ENCODE measurements around the gene UBR1.
"Not testable (repeated sequence)": the region's sequence is repeated elsewhere in the genome, so short reads cannot be mapped to it uniquely, and the experiment has no call there.

The UBR1 gene

DNA sequence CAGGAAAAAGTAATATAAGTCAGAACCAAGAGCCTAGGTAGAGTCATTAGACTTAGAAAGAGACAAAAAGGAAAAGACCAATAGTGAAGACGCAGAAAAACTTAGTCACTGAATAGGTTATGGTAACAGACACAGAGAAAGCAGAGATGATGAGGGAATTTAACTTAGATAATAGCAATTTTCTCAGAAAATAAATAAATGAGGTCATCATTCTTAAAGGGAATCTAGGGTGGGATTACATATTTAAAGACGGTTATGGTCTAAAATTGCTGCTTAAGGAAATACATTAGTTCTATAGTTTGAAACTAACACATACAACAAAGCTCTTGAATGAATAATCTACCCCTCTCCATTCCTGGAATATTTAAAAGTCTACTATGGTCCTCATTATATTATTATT, 59.4 kb downstream of the UBR1 start:
- Histone ChIP-seq H3K36me3 (ENCODE audit: insufficient read depth, low read depth, low read length) (peaks cover 70% of the 10 kb centered on the region), H3K27ac (ENCODE audit: low read length) (no peak overlapping the region), H3K9ac (ENCODE audit: low read depth, low read length) (no peak overlapping the region), H3K27me3 (ENCODE audit: insufficient read depth, low read length) (no peaks in the 10 kb centered on the region), H3K4me3 (ENCODE audit: low read length) (no peak overlapping the region), H3K4me1 (ENCODE audit: insufficient read depth, low read length) (no peaks in the 10 kb centered on the region), H3K9me3 (ENCODE audit: insufficient read depth, low read depth, low read length) (no peaks in the 10 kb centered on the region)

DNA sequence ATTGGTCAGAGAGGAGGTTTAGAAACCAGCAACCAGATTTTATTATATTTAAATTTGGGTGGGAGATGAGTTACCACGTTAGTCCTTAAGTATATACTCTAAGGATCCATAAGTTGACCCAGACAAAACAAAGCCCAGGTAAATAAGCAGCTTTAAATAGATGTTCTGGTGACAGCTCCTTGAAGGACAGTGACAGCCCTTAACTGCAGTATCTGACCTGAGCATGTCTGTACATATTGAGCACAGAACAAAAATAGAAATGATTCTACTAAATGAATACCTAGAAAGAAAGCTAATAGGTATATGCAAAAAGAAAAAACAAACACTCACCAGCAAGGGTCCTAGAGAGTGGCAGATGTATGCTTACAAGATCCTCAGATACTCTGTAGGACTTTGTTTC, 63.0 kb downstream of the UBR1 start:
- Histone ChIP-seq H3K36me3 (ENCODE audit: insufficient read depth, low read depth, low read length) (peaks cover 59% of the 10 kb centered on the region), H3K9ac (ENCODE audit: low read depth, low read length) (no peak overlapping the region)

GRCh38 chr15:43041085-43041484, 64.8 kb downstream of the UBR1 start:
- peaks cover 59% of the 10 kb centered on the region for H3K36me3 ChIP-seq (ENCODE audit: insufficient read depth, low read depth, low read length)
- H3K4me3 ChIP-seq (ENCODE audit: low read length); H3K27me3 ChIP-seq (ENCODE audit: insufficient read depth, low read length); H3K9me3 ChIP-seq (ENCODE audit: insufficient read depth, low read depth, low read length); H3K4me1 ChIP-seq (ENCODE audit: insufficient read depth, low read length); H3K9ac ChIP-seq (ENCODE audit: low read depth, low read length); H3K27ac ChIP-seq (ENCODE audit: low read length): not testable (repeated sequence)

More for the DNA sequence above, 63.0 kb downstream of the UBR1 start:
- Histone ChIP-seq H3K27ac (ENCODE audit: low read length) (no peak overlapping the region), H3K27me3 (ENCODE audit: insufficient read depth, low read length) (no peaks in the 10 kb centered on the region), H3K9me3 (ENCODE audit: insufficient read depth, low read depth, low read length) (no peaks in the 10 kb centered on the region), H3K4me1 (ENCODE audit: insufficient read depth, low read length) (no peaks in the 10 kb centered on the region), H3K4me3 (ENCODE audit: low read length) (no peak overlapping the region)

- H3K27ac ChIP-seq (ENCODE audit: low read length); H3K27me3 ChIP-seq (ENCODE audit: insufficient read depth, low read length); H3K4me3 ChIP-seq (ENCODE audit: low read length); H3K9me3 ChIP-seq (ENCODE audit: insufficient read depth, low read depth, low read length); H3K9ac ChIP-seq (ENCODE audit: low read depth, low read length); H3K4me1 ChIP-seq (ENCODE audit: insufficient read depth, low read length): not testable (repeated sequence)
- H3K36me3 ChIP-seq (ENCODE audit: insufficient read depth, low read depth, low read length): peaks cover 49% of the 10 kb centered on the region
These were observed 70.6 kb downstream of the UBR1 start for GRCh38 chr15:43035240-43035639.

DNA sequence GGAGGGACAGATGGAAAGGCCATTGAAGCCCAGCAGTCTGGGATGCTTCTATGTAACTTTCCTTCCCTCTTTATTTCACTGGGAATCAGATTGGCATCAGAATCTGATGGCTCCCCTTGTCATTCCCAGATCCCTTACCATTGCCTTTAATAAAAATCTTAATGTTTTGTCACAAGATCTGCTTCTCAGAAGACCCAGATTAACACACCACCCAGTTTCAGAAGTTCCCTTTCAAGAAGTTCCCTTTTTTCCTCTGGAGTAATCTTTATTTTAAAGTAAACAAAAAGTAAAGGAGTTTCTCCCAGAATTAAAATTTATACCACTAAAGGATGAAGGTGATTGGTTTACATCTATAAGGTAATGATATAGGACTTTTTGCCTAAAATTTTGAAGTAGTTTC, 76.4 kb downstream of the UBR1 start:
- H3K27me3 ChIP-seq (ENCODE audit: insufficient read depth, low read length): no peaks in the 10 kb centered on the region
- H3K9ac ChIP-seq (ENCODE audit: low read depth, low read length): no peak overlapping the region
- no peaks in the 10 kb centered on the region for H3K9me3 ChIP-seq (ENCODE audit: insufficient read depth, low read depth, low read length)
- H3K36me3 ChIP-seq (ENCODE audit: insufficient read depth, low read depth, low read length): peaks cover 61% of the 10 kb centered on the region
- H3K27ac ChIP-seq (ENCODE audit: low read length): no peak overlapping the region
- no peaks in the 10 kb centered on the region for H3K4me1 ChIP-seq (ENCODE audit: insufficient read depth, low read length)
- H3K4me3 ChIP-seq (ENCODE audit: low read length): no peak overlapping the region

DNA sequence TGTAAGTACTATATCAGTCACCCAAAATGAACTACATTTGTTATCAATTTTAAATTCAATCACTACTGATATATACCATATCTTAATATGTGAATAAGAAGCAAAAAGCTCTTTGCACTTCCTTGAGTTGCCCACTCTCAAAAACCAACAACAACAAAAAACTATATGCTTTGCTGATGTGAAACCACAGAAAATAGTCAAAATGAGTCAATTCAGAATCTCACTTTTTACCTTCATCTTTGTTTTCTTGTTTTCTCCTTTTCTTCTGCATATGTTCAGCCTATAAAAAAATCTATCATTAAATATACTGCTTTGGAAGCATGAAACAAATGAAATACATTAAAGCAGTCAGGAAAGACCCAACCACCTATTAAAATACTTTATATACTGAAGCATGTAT, 80.7 kb downstream of the UBR1 start:
- H3K4me3 ChIP-seq (ENCODE audit: low read length): no peak overlapping the region
- H3K9me3 ChIP-seq (ENCODE audit: insufficient read depth, low read depth, low read length): no peaks in the 10 kb centered on the region
- H3K4me1 ChIP-seq (ENCODE audit: insufficient read depth, low read length): no peaks in the 10 kb centered on the region
- H3K36me3 ChIP-seq (ENCODE audit: insufficient read depth, low read depth, low read length): peaks cover 77% of the 10 kb centered on the region
- no peak overlapping the region for H3K9ac ChIP-seq (ENCODE audit: low read depth, low read length)
- no peaks in the 10 kb centered on the region for H3K27me3 ChIP-seq (ENCODE audit: insufficient read depth, low read length)
- no peak overlapping the region for H3K27ac ChIP-seq (ENCODE audit: low read length)

DNA sequence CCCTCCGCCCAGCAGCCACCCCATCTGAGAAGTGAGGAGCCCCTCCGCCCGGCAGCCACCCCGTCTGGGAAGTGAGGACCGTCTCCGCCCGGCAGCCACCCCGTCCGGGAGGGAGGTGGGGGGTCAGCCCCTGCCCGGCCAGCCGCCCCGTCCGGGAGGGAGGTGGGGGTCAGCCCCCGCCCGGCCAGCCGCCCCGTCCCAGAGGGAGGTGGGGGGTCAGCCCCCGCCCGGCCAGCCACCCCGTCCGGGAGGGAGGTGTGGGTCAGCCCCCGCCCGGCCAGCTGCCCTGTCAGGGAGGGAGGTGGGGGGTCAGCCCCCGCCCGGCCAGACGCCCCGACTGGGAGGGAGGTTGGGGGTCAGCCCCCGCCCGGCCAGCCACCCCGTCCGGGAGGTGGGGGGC, 91.2 kb downstream of the UBR1 start:
- H3K4me1 ChIP-seq (ENCODE audit: insufficient read depth, low read length); H3K27ac ChIP-seq (ENCODE audit: low read length); H3K9me3 ChIP-seq (ENCODE audit: insufficient read depth, low read depth, low read length); H3K27me3 ChIP-seq (ENCODE audit: insufficient read depth, low read length); H3K4me3 ChIP-seq (ENCODE audit: low read length); H3K9ac ChIP-seq (ENCODE audit: low read depth, low read length): not testable (repeated sequence)
- peaks cover 37% of the 10 kb centered on the region for H3K36me3 ChIP-seq (ENCODE audit: insufficient read depth, low read depth, low read length)

DNA sequence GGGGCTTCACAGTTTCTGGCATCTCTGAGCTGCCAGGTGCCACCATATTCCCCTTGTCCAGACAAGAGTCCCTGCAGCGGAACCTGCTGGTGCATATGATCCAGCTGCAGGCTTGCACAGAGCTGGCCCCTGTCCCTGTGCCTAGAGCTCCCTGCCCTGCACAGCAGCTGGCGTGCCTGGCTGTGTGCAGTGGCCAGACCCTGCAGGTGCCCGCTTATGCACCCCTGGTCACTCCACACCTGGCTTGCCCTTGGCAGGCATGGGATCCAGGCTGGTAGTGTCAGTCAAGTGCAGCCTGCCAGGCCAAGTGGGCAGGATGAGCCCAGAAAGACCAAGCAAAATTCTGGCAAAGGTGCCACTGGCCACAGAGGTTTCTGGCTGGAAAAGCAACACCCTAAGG, 96.6 kb downstream of the UBR1 start:
- Histone ChIP-seq H3K27me3 (ENCODE audit: insufficient read depth, low read length) (no peaks in the 10 kb centered on the region), H3K9ac (ENCODE audit: low read depth, low read length) (no peak overlapping the region), H3K27ac (ENCODE audit: low read length) (no peak overlapping the region), H3K4me1 (ENCODE audit: insufficient read depth, low read length) (no peaks in the 10 kb centered on the region), H3K4me3 (ENCODE audit: low read length) (no peak overlapping the region), H3K9me3 (ENCODE audit: insufficient read depth, low read depth, low read length) (peaks cover 6% of the 10 kb centered on the region; the same call in 1 of the 2 replicates), H3K36me3 (ENCODE audit: insufficient read depth, low read depth, low read length) (peaks cover 33% of the 10 kb centered on the region)

GRCh38 chr15:43008150-43008549, 97.7 kb downstream of the UBR1 start:
- no peaks in the 10 kb centered on the region for H3K4me1 ChIP-seq (ENCODE audit: insufficient read depth, low read length)
- H3K27me3 ChIP-seq (ENCODE audit: insufficient read depth, low read length): no peaks in the 10 kb centered on the region
- no peak overlapping the region for H3K27ac ChIP-seq (ENCODE audit: low read length)
- peaks cover 35% of the 10 kb centered on the region for H3K36me3 ChIP-seq (ENCODE audit: insufficient read depth, low read depth, low read length)
- H3K4me3 ChIP-seq (ENCODE audit: low read length): no peak overlapping the region
- H3K9me3 ChIP-seq (ENCODE audit: insufficient read depth, low read depth, low read length): peaks cover 6% of the 10 kb centered on the region; the same call in 1 of the 2 replicates
- H3K9ac ChIP-seq (ENCODE audit: low read depth, low read length): no peak overlapping the region

- Histone ChIP-seq H3K27ac (ENCODE audit: low read length) (no peak overlapping the region), H3K4me3 (ENCODE audit: low read length) (no peak overlapping the region), H3K4me1 (ENCODE audit: insufficient read depth, low read length) (no peaks in the 10 kb centered on the region), H3K36me3 (ENCODE audit: insufficient read depth, low read depth, low read length) (peaks cover 37% of the 10 kb centered on the region), H3K27me3 (ENCODE audit: insufficient read depth, low read length) (no peaks in the 10 kb centered on the region), H3K9me3 (ENCODE audit: insufficient read depth, low read depth, low read length) (peaks cover 6% of the 10 kb centered on the region; the same call in 1 of the 2 replicates), H3K9ac (ENCODE audit: low read depth, low read length) (no peak overlapping the region)
These were observed 98.3 kb downstream of the UBR1 start for GRCh38 chr15:43007551-43007950.

DNA sequence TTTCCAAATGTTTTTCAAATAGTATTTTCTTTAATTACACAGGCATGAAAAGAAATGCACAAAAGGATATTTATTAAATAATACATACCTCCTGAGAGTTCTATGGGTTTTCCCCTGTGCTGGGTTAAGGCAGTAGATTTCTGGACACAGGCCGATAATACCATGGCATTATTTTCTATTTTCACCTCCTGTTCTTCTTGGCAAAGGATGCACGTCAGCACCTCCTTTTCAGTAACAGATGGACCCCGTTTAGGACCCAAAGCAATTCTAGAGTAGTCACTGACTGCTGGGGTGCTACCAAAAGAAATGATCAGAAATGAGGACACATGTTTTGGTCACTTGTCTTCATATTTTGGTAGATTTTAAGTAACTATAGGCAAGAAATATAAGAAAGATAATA, 98.8 kb downstream of the UBR1 start:
- H3K36me3 ChIP-seq (ENCODE audit: insufficient read depth, low read depth, low read length): peaks cover 37% of the 10 kb centered on the region

DNA sequence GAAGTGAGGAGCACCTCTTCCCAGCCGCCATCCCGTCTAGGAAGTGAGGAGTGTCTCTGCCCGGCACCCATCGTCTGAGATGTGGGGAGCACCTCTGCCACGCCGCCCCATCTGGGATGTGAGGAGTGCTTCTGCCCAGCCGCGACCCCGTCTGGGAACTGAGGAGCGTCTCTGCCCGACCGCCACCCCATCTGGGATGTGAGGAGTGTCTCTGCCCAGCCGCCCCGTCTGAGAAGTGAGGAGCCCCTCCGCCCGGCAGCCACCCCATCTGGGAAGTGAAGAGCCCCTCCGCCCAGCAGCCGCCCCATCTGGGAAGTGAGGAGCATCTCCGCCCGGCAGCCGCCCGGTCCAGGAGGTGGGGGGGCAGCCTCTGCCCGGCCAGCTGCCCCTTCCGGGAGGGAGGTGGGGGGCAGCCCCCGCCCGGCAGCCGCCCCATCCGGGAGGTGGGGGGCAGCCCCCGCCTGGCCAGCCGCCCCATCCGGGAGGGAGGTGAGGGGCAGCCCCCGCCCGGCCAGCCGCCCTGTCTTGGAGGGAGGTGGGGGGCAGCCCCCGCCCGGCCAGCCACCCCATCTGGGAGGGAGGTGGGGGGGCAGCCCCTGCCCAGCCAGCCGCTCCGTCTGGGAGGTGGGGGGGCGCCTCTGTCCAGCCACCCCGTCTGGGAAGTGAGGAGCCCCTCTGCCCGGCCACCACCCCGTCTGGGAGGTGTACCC, 100.8 kb downstream of the UBR1 start:
- H3K27me3 ChIP-seq (ENCODE audit: insufficient read depth, low read length); H3K9me3 ChIP-seq (ENCODE audit: insufficient read depth, low read depth, low read length); H3K9ac ChIP-seq (ENCODE audit: low read depth, low read length); H3K4me3 ChIP-seq (ENCODE audit: low read length); H3K27ac ChIP-seq (ENCODE audit: low read length); H3K4me1 ChIP-seq (ENCODE audit: insufficient read depth, low read length): not testable (repeated sequence)
- H3K36me3 ChIP-seq (ENCODE audit: insufficient read depth, low read depth, low read length): peaks cover 27% of the 10 kb centered on the region

More for the DNA sequence above, 98.8 kb downstream of the UBR1 start:
- H3K27ac ChIP-seq (ENCODE audit: low read length): no peak overlapping the region
- no peaks in the 10 kb centered on the region for H3K27me3 ChIP-seq (ENCODE audit: insufficient read depth, low read length)
- H3K9ac ChIP-seq (ENCODE audit: low read depth, low read length): no peak overlapping the region
- no peak overlapping the region for H3K4me3 ChIP-seq (ENCODE audit: low read length)
- H3K4me1 ChIP-seq (ENCODE audit: insufficient read depth, low read length): no peaks in the 10 kb centered on the region
- H3K9me3 ChIP-seq (ENCODE audit: insufficient read depth, low read depth, low read length): peaks cover 6% of the 10 kb centered on the region; the same call in 1 of the 2 replicates
